ENCODE measurements around the gene ART4.

The ART4 gene, protein sequence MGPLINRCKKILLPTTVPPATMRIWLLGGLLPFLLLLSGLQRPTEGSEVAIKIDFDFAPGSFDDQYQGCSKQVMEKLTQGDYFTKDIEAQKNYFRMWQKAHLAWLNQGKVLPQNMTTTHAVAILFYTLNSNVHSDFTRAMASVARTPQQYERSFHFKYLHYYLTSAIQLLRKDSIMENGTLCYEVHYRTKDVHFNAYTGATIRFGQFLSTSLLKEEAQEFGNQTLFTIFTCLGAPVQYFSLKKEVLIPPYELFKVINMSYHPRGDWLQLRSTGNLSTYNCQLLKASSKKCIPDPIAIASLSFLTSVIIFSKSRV

DNA sequence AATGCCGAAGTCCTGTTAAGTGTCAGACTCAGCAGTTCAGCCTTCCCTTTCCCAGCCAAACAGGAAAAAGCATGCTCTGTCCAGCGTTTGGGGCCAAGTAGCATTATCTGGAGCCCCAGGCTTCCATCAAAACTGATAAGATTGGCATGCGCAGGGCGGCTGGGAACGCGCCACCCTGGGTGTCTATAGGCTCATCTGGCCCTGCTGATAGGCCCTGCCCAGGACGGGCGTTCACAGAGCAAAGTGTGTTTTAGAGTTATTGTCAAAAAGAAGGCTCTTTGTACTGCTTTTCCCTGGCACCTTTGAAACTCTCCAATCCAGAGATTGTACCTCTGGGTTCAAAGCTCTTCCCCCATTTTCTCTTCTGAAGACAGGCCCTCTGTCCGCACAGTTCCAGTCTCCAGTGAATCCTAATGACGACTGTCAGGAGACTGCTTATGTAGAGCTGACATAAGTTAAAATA, at the start of gene ART4:
TSS of gene ART4 (minus strand) at position 102 of the 463 bp plus-strand sequence. CDS start 413 bp downstream, outside the sequence.
- no peak for DNase-seq

DNA sequence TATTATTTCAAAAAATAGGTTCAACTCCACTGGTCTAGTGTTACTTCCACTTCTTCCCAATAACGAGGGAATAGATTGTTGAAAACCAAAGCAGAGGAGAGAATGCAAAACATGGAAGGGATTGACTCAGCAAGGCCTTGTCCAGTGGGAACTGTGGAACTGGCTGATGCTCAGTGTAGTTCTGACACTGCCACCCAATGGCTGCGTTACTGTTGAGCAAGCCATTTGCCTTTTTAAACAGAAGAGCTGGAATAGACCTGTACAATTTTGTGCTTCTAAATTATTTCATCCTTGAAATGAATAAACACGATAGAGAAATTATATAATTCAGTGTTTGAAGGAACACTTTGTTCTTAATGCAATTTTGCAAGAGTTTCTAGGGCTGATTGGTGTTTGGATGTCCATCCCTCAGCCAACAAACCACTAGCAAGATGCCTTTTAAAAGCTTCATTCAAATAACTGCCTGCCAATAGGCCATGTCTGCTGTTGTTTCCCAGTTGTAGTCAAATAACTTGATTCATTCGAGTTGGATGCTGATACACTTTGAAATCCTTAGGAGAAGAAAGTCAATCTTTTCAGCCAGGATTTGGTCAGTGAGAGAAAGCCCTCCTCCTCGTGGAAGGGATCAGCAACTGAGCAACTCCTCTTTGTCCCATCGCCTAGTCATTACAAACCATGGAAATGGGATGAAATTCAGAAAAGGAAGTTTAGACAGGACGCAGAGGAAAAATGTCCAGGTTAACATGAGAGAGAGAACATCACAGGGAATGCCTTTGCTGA, 49.6 kb upstream of the ART4 start:
- no peak for DNase-seq

DNA sequence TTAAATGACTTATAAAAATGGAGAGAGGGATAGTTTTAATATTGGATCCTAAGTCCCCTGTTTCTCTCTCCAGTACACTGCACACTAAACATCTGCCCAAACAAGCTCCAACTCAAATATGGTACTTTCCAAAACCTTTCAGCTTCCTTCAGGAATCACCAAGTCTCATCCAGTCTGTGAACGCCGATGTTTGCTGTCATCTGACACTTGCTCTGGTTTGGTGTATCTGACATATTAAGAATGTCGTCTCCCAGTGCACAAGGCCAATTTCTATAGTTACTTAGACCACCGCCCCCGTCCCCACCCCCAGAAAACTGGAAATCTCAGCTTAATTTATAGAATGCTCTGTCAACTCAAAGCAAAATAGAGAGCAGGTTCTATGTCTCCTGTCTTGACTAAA, 47.4 kb upstream of the ART4 start:
- DNase-seq: no peak

DNA sequence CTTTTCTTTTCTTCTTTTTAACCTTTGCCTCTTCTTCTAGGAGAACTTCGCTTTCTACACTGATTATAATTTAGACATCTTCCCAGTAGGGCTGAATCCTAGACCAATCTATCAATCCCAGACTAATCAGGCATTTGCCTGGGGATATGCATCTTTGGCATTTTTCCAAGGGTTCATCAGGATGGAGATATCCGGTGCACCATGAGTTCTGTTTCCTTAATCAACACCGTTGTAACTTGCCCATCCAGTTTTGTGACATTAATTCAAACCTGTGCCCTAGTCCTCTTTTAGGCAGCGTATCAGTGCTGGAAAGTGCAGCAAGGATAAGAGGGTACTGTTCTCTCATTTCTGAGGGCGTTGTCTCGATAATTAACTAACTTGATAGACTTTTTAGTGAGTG, 42.9 kb upstream of the ART4 start:
- no peak for DNase-seq

DNA sequence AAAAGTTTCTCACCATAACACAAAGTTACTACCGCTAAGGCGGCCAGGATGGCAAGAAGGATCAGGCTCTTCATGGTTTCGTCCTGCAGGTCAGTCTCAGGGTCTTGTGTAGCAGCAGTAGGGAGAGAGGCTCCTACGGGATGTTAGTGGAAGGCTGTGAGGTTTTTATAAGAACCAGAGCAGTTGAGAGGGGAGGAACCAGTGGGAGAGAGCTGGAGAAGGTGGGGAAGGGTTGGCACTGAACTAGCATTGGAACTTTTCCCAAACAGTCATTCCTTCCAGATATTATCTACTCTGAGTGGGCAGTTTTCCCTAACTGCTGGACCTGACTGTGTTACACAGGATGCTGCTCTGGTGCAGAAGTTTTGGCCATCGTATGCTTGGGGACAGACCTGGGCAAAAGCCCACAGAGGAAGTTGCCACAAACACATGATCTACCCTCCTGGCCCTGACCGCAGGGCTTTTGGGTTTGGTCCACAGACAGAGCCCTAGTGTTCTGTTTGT, 42.4 kb upstream of the ART4 start, which contains the start of gene MGP:
TSS of gene MGP (minus strand) at position 137 of the 504 bp plus-strand sequence. CDS start at position 74, 63 bp downstream.
- no peak for DNase-seq

DNA sequence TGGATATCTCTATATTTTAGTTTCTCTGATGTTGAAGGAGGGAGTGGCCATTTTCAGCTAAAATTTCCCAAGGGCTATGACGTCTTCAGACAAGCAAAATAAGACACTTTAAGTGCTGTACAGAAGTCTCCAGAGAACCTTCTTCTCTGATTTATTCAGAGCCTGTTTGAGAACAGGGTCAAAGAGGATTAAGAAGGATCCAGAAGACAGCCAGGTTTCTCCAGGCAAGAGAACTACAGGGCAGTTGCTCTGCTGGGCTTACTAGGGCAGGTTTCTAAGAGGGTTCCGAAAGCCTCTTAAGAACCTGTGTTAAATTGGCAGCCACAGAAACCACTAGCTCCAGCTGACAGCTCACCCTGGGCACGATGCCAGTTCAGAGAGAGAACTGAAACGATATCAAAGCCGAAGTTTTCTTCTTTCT, 41.1 kb upstream of the ART4 start:
- peak; percentile 82 to 83 for DNase-seq

DNA sequence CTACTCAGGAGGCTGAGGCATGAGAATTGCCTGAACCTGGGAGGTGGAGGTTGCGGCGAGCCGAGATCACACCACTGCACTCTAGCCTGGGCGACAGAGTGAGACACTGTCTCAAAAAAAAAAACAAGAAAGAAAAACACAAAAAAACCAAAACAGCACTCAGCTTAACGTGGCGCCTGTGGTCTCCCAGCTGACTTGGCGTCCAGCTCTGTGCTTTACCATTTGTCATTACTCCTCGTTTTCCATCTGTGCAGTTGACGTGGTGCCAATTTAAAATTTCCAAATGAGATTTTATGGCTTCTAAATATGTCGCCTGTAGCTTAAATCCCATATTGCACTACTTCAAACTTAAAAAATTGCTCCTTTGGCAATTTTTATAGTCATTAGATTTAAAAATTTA, 40.4 kb upstream of the ART4 start:
- no peak for DNase-seq

DNA sequence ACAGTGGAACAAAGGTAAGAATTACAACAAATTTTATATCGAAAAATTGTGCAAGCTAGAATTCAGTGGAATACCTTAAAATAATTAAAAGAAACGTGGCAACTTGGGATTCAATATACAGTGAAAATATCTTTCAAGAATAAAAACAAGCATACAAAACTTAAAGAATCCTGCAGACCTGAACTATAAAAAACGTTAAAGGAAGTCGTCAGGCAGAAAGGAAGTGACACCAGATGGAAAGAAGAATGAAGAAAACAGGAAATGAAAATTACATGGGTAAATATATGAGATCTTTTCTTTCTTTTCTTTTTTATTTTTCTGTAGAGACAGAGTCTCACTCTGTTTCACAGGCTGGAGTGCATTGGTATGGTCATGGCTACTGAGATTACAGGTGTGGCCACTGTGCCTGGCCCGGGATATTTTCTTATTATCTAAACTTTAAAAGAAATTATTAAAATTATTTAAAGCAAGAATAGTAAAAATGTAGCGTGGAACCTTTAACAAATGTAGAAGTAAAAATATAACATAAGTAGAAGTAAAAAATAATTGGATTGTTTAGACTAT, 37.6 kb upstream of the ART4 start:
- no peak for DNase-seq

DNA sequence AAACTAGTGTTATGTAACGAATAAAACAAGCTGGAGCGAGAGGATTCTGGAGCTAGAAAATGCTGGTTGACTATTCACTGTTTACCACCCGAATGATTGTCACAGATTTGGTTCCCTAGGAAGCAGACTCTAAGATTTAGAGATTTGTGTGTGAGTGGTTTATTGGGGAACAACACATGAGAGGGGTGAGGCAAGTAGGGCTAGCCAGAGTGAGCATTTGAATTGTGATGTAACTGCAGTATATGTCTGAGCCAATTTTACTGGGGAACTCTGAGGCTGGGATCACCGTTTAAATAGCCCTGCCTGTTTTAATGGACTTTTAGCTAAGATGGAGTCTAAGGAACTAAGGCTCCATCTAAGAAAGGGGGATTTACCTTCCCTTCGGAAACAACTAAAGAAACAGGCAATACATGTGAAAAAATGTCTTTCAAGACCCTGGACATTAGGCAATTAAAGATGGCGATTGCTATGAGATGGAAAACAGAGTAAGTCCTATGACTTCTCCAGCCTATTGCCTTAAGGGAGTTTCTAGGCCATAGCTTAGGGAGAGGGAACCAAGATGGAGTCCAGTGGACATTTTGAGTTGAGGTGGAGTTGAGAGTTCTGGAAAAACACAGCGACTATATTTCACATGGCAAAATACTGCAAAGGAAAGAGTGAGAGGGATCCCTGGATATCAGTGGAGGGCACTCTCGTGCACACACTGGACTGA, 36.1 kb upstream of the ART4 start:
- DNase-seq: no peak

DNA sequence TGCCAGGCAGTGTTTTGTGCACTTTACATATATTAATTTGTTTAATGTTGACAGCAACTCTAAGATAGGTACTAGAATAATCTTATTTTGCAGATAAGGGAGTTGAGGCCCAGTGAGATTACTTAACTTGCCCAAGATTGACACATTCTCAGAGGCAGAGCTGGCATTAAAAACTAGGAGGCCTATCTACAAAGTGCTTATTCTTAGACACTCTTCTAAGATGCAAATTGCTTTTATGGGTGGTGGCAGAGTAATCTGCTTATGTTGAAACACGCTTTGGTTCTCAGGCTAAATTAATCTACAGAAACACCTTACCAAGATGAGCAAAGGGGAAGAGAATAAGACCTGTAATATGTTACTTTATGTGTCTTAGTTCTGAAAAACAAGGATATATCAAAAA, 35.2 kb upstream of the ART4 start:
- DNase-seq: no peak

DNA sequence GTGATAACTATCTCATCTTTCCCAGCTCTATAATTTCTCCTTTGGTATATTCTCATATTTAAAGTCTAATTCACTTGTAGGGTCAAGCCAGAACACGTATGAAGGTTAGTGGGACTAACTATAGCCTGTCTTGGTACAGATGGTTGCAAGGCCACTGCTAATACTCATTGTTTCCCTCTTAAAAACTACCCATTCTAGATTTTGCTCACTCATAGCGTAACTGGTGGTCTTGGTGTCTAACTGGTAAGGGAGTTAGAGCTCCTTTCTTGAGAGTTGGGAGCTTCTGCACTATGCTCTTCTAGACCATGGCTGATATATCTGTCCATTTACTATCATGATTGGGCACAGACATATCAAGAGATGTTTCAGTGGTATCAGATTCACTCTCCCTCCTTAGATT, 33.5 kb upstream of the ART4 start:
- no peak for DNase-seq

DNA sequence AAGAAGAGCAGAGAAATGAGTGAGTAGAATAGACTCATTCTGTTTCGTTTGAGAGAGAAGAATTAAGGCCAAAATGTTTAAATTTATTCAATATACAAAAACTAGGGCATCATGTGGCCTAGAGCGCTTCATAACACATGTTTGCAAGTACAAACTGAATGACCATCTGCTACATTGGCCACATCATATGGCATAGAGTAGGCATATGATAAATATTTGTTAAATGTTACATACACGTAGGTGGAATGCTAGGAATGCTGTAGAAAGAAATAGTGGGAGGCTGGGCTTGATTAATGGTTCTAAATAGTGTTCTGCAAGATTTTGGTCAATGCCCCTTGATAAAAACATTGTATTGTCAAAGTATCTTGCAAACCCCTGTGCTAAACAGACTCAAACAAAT, 31.6 kb upstream of the ART4 start:
- no peak for DNase-seq

DNA sequence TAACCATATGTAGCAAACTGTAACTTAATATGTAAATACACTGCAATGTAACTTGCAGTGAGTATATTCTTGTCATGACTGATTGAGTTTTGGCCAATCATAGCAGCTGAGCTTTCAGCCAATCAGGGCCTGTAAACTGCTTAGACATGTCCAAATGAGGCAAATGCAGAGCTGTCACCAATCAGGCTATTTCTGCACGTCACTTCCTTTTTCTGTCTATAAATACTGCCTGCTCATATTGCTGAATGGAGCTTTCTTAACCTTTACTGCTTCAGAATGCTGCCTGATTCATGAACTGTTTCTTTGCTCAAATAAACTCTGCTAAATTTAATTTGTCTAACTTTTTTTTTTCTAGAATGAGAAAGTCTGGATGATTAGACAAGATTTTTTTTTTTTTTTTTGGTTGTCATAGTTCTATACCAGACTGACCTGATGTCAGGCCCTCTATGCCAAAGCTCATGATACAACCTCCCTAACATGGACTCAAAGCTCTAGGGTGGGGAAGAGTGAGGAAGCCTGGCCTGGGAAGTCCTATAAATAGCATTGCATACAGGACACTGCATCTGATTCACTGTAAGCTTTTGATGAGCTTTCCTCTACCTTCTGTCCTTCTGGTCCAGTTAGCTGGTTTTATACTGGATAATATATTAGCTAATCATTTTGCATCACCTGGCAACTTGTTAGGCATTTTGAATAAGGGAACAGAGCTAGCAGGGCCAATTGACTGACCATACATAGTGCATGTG, 30.3 kb upstream of the ART4 start:
- no peak for DNase-seq

DNA sequence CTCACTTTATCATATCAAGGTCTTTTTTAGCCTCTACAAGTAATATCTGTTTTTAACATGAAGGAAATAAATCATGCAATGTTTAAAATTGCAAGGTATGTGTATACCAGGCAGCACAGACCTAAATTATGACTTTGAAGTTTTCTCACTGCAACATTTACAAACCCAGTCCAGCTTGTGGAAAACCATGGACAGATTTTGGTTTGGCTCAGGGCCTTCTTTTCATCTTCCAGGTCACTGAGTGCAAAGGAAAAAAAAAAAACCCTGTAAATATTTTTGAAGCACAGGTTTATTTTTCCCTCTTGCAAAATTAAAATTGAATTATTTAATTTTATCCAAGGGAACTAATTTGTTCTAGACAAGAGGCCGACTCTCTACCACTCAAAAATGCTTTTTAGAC, 28.6 kb upstream of the ART4 start:
- no peak for DNase-seq

DNA sequence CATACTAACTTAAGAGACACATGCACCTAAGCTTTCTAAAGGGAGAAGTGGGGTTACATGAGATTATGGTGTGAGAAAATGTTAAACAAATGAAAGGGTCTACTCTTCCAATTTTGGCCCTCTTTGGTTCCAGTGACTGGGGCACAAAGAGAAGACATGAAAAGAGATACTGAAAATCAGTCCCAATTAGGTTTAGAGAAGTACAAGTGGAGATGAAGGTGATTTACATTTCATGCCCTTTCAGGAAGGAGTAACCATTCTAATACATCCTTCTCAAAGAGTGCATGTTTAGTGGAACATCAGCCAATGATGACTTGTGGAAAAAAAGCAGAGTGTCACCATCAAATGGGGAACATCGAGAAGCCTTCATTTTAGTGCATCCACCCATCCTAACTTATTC, 27.9 kb upstream of the ART4 start:
- DNase-seq: no peak

DNA sequence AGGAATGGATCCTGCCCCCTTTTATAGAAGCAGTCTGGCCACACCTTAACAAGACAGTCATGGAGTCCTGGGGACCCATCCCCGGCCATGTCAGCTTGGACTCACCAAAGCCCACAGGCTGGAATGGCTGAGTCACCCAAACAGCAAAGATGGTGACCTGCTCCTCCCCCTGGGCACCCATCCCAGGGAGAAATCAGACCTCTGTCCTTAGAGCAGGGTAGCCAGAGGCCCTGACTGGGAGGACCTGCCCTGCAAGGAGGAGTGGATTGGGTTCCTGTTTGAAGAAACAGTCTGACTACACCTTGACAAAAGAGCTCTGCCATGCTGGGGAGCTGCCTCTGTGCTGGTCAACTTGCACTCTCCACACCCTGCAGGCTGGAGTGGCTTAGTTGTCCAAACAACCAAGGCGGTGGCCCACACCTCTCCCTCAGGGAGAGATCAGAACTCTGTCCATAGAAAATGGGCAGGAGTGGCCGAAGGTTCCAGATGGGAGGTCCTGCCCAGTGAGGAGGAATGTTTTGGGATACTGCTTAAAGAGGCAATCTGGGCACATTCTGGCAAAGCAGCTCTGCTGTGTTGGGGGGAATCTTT, 25.7 kb upstream of the ART4 start:
- DNase-seq: no peak

DNA sequence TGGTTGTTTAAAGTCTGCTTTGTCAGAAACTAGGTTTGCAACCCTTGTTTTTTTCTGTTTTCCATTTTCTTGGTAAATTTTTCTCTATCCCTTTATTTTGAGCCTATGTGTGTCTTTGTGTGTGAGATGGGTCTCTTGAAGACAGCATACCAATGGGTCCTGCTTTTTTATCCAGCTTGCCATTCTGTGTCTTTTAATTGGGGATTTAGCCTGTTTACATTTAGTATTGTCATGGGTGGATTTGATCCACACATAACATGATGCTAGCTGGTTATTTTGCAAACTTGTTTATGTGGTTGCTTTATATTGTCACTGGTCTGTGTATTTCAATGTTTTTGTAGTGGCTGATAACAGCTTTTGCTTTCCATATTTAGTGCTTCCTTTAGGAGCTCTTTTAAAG, 17.2 kb upstream of the ART4 start:
- no peak for DNase-seq

DNA sequence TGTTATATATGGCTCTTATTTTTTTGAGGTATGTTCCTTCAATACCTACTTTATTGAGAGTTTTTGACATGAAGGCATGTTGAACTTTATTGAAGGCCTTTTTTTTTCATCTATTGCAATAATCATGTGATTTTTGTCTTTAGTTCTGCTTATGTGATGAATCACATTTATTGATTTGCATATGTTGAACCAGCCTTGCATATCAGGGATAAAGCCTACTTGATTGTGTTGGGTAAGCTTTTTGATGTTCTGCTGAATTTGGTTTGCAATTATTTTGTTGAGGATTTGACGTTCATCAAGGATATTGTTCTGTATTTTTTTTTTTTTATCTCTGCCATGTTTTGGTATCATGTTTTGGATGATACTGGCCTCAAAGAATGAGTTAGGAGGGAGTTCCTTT, 15.2 kb upstream of the ART4 start:
- no peak for DNase-seq

DNA sequence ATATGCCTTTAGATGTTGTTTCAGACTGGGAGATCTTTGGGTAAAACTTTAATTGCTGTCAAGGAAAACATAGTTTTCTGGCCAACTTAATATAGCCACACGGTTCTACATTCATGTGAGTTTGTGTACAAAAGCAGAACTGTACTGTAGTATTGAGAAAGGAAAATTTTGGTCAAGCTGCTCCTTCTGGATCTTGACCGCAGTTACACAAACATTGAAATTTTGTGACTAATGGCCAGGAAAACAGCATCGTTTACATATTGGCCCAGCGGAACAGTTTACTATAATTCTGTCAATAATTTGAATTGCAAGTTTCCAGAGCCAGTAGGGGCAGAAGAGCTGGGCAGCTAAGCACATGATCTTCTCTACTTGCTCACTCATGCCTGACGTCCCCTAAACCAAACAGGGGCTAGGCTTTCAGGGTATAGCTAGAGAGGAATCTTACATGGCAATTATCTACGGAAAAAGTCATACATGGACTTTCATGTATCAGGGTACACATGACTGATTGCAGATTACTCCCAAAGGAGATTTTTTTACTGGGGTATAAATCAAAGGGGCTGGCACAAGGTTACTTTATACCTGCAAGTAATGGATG, 11.4 kb upstream of the ART4 start:
- no peak for DNase-seq

DNA sequence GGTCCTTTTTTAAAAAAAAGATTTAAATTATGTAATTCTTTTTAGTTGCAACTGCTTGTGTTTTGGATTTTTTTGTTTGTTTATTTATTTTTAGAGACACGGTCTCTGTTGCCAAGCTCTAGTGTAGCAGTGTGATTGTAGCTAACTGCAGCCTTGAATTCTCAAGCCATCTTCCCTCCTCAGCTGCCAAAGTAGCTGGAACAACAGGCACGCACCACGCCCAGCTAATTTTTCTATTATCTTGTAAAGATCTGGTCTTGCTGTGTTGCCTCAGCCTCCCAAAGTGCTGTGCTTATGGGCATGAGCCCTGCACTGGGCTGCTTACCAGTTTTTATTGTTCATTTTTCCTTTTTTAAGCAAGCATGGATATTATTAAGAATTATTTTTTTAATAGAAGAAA, 10.6 kb upstream of the ART4 start:
- no peak for DNase-seq

DNA sequence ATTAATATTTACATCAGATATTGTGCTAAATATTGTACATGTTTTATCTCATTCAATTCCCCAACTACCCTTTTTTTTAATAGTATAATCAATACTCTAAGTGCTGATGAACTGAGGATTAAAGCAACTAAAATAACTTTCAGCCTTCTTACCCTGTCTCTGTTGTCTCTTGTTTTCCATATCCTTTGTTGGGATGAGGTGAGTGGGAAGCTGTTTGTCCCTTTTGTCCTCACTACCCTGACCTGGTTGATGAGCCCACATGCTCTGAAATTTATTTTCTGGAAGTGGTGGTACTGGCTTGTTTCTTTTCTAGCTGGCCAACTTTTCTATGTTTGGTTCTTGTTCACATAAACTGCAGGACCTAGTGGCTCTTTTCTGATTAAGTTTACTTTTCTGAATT, 9.6 kb upstream of the ART4 start:
- DNase-seq: no peak
